ENCODE data around the gene MS4A10.
A peak's percentile ranks its signal among the peaks of the same experiment; 100 is the strongest.

- TF ChIP-seq, protein P1, sequence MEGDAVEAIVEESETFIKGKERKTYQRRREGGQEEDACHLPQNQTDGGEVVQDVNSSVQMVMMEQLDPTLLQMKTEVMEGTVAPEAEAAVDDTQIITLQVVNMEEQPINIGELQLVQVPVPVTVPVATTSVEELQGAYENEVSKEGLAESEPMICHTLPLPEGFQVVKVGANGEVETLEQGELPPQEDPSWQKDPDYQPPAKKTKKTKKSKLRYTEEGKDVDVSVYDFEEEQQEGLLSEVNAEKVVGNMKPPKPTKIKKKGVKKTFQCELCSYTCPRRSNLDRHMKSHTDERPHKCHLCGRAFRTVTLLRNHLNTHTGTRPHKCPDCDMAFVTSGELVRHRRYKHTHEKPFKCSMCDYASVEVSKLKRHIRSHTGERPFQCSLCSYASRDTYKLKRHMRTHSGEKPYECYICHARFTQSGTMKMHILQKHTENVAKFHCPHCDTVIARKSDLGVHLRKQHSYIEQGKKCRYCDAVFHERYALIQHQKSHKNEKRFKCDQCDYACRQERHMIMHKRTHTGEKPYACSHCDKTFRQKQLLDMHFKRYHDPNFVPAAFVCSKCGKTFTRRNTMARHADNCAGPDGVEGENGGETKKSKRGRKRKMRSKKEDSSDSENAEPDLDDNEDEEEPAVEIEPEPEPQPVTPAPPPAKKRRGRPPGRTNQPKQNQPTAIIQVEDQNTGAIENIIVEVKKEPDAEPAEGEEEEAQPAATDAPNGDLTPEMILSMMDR (IDR thresholded peaks at IDR 0.05), result peak in 1 of 7 experiments; percentile 2
- TF ChIP-seq POLR2A (IDR thresholded peaks at IDR 0.05), result no peak
These were observed 17.7 kb upstream of the MS4A10 start for GRCh38 chr11:60767388-60767811.

All from body of pancreas (tissue), 4 donors.